HG02678 (cell line): ENCODE results near the gene DNMT3A.

Experiments used
- ATAC-seq: cut with Tn5 transposase; IDR thresholded peaks from one replicate; pipeline ENCODE4 v1.9.1; 2021; ENCODE audit warnings: mild to moderate bottlenecking, moderate library complexity; ENCODE audit not compliant: unreplicated experiment

The DNMT3A gene

DNA sequence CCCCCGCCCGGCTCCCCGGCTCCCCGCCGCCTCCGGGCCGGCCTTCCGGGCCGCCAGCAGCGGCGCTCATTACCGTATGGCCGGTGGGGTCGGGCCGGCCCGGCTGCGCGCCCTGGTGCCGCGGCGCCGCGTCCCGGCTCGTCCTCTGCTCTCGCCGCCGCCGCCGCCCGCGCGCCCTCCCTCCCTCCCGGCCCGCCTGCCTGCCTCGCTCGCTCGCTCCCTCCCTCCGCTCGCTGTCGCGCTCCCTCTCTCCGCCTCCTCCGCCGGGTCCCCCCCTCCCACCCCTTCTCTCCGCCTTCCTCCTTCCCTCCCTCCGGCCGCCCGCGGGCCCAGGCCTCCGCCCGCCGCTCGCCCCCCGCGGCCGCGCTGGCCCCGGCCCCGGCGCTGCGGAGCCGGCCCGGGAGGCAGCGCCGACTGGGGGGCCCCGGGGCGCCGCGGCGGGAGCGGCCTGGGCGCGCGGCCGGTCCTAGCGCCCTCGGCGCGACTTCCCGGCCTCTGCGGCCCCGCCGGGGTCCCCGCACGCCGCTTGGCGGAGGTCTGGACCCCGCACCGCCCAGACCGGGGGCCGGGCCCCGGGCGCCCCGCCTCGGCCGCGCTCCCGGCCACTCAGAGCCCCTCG, at the start of gene DNMT3A:
Gene DNMT3A (minus strand): TSS at position 173 of the 619 bp plus-strand sequence. CDS start 27,941 bp downstream, outside the sequence.
- peak; percentile 33 for ATAC-seq

GRCh38 chr2:25389161-25389560, 47.4 kb upstream of the DNMT3A start:
- no peak for ATAC-seq

DNA sequence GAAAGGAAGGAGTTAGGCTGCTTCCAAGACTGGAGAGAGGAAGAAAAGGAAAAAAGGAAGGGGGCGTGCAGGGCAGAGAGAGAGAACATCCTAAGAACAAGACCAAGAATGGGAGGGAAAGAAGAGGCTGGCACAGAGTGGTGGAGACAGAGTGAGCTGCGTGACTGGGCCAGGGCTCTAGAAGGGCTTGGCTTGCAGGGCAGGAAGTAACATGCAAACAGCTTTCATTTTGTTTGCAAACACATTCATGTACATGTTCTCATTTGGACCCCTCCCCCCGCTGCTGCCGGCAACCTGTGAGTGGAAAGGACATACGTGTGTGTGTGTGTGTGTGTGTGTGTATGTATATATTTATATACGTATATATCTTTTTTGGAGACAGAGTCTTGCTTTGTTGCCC, 46.8 kb upstream of the DNMT3A start:
- peak; percentile 66 for ATAC-seq

- ATAC-seq, result no peak
Observed at GRCh38 chr2:25387876-25388449, 46.2 kb upstream of the DNMT3A start.

DNA sequence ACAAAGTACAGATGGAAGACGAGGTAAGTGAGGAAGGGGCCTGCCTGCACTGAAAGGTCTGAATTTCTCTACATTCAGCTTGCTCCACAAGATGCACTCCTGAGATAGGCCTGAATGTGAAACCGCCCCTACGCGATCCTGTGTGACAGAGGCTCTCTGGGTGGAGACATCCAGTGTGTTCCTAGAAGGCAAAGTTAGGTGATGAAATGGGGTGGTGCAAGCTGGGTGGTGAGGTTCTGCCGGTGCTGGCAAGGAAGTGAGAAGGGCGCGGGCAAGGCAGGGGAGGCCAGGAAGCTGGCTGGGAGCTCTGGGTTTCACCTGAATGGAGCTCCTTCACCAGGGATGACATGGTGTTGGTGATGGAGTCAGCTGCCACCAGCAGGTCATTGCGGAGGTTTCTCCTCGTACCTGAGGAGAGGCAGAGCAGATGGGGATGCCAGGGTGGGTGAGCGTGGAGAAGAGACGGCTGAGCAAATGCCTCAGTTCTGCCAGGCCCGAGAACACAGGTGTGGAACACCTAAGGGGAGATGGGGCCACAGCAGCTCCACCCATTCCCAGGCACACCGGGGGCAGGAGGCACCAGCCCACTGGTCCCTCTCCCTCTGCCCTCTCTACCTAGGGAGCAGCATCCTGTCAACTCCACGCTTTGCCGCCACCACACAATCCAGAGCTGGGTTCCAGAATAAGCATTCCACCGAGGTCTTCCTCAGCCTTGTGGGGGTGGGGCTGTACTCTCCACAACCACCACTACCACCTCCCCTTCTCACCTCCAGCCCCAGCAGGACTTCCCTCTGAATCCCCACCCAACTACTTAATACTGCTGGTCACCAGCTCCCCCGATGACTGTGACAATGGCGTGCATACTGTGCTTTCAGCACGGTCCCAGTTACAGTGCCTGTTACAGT, 45.5 kb upstream of the DNMT3A start:
- ATAC-seq, result no peak

DNA sequence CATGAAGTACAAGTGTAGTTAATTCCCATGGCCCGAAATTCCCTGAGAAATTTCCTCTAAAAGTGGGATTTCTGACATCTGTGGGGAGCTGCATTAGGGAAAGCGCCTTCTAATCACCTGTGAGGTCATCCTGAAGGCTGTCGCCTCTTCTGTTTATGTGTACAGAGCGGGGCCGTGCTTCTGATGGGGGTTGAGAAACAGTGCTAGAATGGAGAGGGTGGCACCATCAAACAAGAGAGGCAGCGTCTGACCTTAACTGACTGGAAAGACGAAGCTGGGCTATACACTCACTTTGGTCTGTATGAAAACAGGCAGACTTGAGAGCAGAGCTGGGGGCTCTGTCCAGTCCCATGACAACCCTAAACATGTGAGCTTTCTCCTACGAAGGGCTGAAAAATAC, 44.2 kb upstream of the DNMT3A start:
- ATAC-seq, result no peak

DNA sequence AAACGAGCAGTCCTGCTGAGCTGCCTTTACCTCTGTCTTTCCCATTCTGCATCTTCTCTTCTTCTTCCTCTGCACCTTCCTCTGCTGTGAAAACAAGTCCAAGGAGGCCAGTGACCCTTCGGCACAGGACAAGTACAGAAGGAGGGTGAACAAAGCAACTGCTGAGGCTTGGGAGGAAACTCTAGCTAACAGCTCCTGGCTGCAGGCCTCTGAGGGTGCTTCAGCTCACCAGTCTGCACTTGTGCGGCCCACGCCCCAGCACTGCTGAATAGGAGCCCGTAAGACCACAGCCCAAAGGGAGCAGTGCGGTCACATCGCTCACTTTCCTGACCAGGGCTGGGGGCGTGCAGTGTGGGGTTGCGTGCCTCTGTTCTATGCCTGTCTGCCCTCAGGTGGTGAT, 42.1 kb upstream of the DNMT3A start:
- ATAC-seq, result no peak

DNA sequence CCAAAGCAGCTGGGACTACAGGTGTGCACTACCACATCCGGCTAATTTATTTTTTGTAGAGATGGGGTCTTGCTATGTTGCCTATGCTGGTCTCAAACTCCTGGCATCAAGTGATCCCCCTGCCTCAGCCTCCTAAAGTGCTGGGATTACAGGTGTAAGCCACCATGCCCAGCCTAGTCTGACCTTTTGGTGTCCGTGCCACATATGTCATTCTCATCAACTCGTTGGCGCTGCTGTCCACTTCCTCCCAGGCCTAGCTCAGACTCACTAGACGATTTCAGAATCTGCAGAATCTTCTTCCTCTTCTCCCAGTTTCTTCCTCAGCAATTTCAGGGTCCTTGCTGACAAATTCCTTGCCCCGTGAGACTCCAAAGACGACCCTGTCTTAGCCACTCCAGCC, 39.8 kb upstream of the DNMT3A start:
- no peak for ATAC-seq

GRCh38 chr2:25380586-25381375, 39.1 kb upstream of the DNMT3A start:
- ATAC-seq, result no peak

DNA sequence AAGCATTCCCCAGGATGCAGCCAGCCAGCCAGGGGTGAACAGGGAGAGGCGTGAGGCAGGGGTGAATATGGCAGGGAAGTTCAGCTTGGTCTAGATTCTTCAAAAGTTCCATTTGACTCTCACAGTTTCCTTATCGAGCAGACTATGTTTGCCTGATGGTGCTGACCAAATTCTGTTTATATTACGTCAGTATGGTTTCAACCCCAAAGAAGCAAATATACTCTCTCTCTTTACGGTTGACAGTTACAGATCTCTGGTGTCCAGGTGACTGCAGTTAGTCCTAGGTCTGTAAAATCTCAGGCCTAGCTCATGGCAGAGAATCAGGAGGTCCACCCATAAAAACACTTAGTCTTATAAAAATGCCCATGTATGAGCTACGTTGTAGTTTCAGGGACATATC, 38.3 kb upstream of the DNMT3A start:
- ATAC-seq, result peak; percentile 31

DNA sequence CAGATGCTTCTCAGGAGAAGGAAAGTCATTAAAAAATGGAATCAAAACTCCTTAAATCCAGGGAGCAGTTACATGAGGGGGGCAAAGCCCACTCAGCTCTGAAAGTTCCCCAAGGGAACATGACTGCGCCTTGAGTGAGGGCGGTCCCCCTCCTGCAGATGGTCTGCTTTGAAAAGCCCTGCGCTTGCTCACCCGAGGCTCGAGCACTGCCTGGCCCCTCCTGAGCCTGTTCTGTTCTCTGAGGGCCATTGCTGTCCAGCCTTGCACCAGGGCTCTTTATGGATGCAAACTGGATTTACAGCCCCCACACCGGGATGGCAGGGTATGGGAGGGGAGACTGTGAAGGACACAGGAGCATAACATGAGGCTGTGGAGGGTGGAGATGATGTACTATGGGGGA, 37.8 kb upstream of the DNMT3A start:
- no peak for ATAC-seq

- ATAC-seq, result no peak
Observed at GRCh38 chr2:25378731-25379490, 37.2 kb upstream of the DNMT3A start.

GRCh38 chr2:25377822-25378421, 36.2 kb upstream of the DNMT3A start:
- no peak for ATAC-seq

GRCh38 chr2:25376750-25377621, 35.3 kb upstream of the DNMT3A start:
- ATAC-seq, result peak; percentile 92

- ATAC-seq, result no peak
Observed at GRCh38 chr2:25375989-25376545, 34.3 kb upstream of the DNMT3A start.

DNA sequence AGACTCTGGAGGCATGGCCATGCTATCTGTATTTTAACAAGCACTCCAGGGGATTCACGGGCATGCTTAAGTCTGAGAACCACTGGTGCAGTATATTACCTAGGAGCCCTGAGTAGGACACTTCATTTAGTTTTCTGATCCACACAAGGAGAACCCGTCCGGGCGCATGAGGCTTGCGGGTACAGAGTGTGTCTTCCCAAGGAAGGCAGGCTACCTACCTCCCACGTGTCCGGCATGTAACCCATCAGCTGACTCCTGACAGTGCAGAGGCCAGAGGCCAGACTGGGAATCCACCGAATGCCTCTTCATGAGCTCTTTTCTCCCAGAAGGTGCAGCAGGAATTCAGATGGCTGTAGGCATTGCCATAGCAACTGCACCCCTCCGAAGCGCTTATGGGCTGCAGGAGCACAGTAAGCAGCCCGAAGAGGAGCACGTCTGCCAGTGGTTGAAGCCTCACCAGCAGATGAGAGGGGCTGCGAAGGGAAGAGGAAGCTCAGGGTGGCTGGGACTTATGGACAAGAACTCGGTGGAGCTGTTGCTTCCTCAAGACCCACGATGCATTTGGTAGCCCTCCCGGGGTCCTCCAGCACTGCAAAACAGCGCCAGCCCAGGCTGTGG, 33.8 kb upstream of the DNMT3A start:
- ATAC-seq, result no peak

- ATAC-seq, result no peak
Observed at GRCh38 chr2:25374827-25375226, 33.1 kb upstream of the DNMT3A start.

DNA sequence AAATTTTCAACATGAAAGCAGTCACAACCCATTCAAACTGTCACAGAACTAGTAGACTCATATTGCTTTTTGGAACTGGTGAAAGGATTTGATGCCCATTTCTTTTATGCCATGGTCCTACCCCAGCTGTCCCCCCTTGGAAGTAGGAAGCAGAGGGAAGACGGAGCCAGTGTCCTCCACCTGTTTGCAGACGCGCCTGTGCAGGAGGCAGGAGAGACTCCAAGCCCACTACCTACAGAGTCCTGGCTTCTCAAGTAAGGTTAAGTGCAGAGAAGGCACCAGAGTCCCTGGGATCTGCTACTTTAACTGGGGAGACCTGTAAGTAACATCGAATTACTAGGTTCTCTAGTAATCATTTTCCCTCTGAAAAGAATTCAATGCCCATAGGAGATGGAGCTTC, 32.7 kb upstream of the DNMT3A start:
- ATAC-seq, result no peak
